ENCODE data around the gene TRNP1.
"Not testable (repeated sequence)": the region's sequence is repeated elsewhere in the genome, so short reads cannot be mapped to it uniquely, and the experiment has no call there.

TRNP1 gene

GRCh38 chr1:26972390-26972789, 21.1 kb upstream of the TRNP1 start:
- DNase-seq (ENCODE audit: low read depth in 1 of 2, low spot score in 1 of 2): no peak

GRCh38 chr1:26972821-26973220, 20.7 kb upstream of the TRNP1 start:
- DNase-seq (ENCODE audit: low read depth in 1 of 2, low spot score in 1 of 2): no peak

GRCh38 chr1:26976621-26977510, 16.6 kb upstream of the TRNP1 start:
- no peak for DNase-seq (ENCODE audit: low read depth in 1 of 2, low spot score in 1 of 2)

GRCh38 chr1:26978901-26979300, 14.6 kb upstream of the TRNP1 start:
- DNase-seq (ENCODE audit: low read depth in 1 of 2, low spot score in 1 of 2): no peak

- no peak for DNase-seq (ENCODE audit: low read depth in 1 of 2, low spot score in 1 of 2)
Observed at GRCh38 chr1:26981146-26981846, 12.2 kb upstream of the TRNP1 start.

GRCh38 chr1:26983863-26984262, 9.6 kb upstream of the TRNP1 start:
- DNase-seq (ENCODE audit: low read depth in 1 of 2, low spot score in 1 of 2): no peak

- DNase-seq (ENCODE audit: low read depth in 1 of 2, low spot score in 1 of 2): no peak
Observed at GRCh38 chr1:26984291-26984690, 9.2 kb upstream of the TRNP1 start.

GRCh38 chr1:26986658-26987057, 6.8 kb upstream of the TRNP1 start:
- DNase-seq (ENCODE audit: low read depth in 1 of 2, low spot score in 1 of 2): no peak

- not testable (repeated sequence) for DNase-seq (ENCODE audit: low read depth in 1 of 2, low spot score in 1 of 2)
Observed at GRCh38 chr1:26989403-26990109, 3.9 kb upstream of the TRNP1 start.

- DNase-seq (ENCODE audit: low read depth in 1 of 2, low spot score in 1 of 2): peak in 1 of 2 donors; percentile 19
Observed at GRCh38 chr1:26991310-26992116, 2.0 kb upstream of the TRNP1 start.

- no peak for DNase-seq (ENCODE audit: low read depth in 1 of 2, low spot score in 1 of 2)
Observed at GRCh38 chr1:26994020-26994786, 711 bp downstream of the TRNP1 start.

GRCh38 chr1:26994787-26995517, 1.5 kb downstream of the TRNP1 start:
- DNase-seq (ENCODE audit: low read depth in 1 of 2, low spot score in 1 of 2): no peak

- DNase-seq (ENCODE audit: low read depth in 1 of 2, low spot score in 1 of 2): no peak
Observed at GRCh38 chr1:26996024-26996423, 2.5 kb downstream of the TRNP1 start.

- no peak for DNase-seq (ENCODE audit: low read depth in 1 of 2, low spot score in 1 of 2)
Observed at GRCh38 chr1:26996665-26997064, 3.2 kb downstream of the TRNP1 start.

GRCh38 chr1:26998429-26999300, 5.2 kb downstream of the TRNP1 start:
- DNase-seq (ENCODE audit: low read depth in 1 of 2, low spot score in 1 of 2): no peak

- no peak for DNase-seq (ENCODE audit: low read depth in 1 of 2, low spot score in 1 of 2)
Observed at GRCh38 chr1:26999440-26999987, 6.0 kb downstream of the TRNP1 start.

- no peak for DNase-seq (ENCODE audit: low read depth in 1 of 2, low spot score in 1 of 2)
Observed at GRCh38 chr1:27000090-27000816, 6.8 kb downstream of the TRNP1 start.
